LNCAP (cell line): ENCODE results near the gene IFT172.

Experiments
- TF ChIP-seq, protein P1 (sequence below): fragments of 450-650 bp; IDR thresholded peaks from 2 replicates; pipeline ENCODE4 v1.5.1; 2017; ENCODE audit warnings: mild to moderate bottlenecking

IFT172 gene

DNA sequence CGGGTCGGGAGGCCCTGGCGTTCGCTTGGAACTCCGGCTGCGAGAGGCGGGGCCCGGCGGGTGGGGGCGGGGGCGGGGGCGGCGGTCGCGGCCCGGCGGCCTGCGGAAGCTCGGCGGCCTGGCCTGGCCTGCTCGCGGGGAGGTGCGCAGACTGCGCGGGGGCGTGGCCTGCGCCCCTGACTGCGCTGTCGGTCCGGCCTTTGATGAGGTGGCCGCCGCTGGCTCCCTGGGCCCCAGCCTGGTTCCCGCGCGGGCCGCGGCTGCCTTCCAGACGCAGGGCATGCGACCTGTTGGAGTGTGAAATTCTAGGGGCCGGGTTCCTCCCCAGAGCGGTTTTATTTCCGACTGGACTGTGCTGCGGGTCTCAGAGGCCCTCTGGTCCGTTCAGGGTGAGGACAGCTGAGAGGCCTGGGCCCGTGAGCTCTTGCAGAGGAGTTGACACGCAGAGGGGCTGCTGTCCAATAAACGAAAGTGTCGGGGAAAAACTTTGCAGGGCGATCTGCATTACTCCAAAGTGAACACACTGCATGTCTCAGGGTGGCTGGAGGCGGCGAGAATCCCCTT is 60.5 kb downstream of the IFT172 start:
- TF ChIP-seq, protein P1, sequence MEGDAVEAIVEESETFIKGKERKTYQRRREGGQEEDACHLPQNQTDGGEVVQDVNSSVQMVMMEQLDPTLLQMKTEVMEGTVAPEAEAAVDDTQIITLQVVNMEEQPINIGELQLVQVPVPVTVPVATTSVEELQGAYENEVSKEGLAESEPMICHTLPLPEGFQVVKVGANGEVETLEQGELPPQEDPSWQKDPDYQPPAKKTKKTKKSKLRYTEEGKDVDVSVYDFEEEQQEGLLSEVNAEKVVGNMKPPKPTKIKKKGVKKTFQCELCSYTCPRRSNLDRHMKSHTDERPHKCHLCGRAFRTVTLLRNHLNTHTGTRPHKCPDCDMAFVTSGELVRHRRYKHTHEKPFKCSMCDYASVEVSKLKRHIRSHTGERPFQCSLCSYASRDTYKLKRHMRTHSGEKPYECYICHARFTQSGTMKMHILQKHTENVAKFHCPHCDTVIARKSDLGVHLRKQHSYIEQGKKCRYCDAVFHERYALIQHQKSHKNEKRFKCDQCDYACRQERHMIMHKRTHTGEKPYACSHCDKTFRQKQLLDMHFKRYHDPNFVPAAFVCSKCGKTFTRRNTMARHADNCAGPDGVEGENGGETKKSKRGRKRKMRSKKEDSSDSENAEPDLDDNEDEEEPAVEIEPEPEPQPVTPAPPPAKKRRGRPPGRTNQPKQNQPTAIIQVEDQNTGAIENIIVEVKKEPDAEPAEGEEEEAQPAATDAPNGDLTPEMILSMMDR, result no peak

DNA sequence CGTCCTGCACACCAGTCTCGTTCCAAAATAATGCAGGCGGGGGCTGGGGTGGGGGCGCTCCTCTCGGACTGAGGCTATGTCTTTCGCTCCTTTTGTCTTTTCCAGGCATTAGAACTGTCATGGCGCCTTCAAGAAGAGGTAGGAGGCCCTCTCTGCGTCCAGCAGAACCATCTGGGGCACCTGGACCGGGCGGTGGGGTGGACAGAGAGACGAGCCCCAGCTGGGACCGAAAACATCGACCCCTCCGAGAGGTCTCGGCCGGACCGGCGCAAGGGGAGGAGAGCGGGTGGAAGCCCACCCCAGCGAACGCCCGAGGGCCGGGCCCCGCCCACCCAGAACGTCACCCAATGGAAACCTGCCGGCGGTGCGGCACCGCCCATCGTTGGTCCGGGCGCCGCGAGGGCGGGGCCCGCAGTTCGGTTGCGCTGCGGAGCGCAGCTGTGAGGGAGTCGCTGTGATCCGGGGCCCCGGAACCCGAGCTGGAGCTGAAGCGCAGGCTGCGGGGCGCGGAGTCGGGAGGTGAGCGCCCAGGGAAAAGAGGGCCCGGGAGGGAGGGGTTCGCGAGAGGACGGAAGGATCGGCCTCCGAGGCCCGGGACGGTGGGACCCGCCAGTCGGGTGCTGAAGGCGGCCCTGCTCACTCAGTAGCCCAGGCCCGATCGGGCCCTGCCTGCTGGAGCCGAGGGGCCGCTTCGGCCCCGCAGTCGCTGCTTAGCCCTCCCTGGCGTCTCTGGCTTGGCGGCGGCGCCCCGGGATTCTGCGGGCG is 61.1 kb downstream of the IFT172 start, which contains the start of gene NRBP1:
NRBP1 (plus strand) TSS at position 419 of the 765 bp plus-strand sequence. CDS start 4,643 bp downstream, outside the sequence.
- TF ChIP-seq, protein P1, result no peak

DNA sequence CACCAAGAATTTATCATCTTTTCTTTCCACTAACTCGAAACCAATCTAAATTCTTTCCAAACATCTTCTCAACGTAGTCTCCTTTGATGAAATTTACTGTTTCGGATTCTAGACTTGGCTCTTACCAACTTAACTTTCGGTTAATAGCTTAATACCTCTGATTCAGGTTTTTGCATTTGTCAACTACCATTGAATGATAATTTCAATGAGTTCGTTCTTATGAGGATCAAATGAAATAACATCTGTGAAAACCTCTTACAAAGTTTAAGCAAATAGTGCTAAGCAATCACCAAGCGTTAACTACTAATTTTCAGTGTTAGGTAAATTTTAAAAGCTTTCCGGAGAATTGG is 61.7 kb downstream of the IFT172 start:
- TF ChIP-seq, protein P1, result no peak

DNA sequence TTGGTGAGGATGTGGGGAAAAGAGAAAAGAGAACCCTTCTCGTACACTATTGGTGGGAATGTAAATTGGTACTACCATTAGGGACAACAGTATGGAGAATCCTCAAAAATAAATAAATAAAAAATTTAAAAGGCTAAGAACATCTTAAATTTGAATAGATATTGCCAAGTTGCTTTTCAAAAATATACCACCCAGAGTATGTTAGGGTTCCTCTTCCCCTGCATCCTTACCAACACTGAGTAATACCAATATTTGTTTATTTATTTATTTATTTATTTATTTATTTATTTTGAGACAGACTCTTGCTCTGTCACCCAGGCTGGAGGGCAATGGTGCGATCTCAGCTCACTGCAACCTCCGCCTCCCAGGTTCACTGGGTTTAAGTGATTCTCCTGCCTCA is 66.6 kb downstream of the IFT172 start:
- TF ChIP-seq, protein P1, result no peak

DNA sequence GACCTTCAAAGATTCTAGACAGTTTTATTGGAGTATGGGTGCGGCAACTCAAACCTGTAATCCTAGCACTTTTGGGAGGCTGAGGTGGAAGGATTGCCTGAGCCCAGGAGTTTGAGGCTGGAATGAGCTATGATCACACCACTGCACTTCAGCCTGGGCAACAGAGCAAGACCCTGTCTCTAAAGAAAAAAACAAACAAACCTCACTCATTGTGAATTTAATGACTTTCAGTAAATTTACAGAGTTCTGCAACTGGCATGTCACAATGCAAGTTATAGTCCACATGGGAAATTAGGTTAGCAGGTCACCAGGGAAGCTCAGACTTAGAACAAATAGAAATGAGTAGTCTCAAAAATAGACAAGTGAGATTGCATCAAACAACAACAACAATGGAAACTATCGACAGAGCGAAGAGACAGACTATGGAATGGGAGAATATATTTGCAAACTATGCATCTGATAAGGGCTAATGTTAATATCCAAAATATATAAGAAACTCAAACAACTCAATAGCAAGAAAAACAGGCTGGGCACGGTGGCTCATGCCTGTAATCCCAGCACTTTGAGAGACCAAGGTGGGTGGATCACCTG is 67.8 kb downstream of the IFT172 start:
- TF ChIP-seq, protein P1, result no peak

DNA sequence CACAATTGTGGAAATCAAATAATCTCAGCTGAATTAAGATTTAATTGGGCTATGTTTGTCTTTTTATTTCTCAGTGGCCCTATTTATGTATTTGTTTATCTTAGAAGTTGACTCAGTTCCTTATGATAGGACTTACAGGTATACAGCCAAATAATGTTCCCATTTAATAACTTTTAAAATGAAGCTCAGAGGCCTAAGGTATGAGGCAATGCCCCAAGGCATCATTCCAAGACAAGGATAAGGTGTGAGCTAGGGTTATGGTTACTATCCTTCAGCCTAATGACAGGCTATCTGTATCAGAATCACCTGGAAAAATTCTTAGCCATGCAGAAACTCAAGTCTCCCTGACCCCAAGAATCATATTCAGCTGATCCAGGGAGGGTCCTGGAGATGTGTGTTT is 68.5 kb downstream of the IFT172 start:
- TF ChIP-seq, protein P1, result no peak

DNA sequence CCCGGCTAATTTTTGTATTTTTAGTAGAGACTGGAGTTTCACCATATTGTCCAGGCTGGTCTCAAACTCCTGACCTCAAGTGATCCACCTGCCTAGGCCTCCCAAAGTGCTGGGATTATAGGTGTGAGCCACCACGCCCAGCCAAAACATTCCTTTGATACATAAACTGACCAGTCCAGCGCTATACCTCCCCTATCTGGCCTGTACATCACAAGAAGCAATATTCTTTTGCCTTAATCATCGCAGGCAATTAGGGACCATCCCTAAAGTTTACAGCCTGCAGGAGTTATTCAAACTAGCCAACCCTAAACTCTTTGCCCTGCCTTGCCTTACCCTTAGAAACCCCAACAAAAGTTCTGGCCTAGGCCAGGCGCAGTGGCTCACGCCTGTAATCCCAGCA is 73.4 kb downstream of the IFT172 start:
- TF ChIP-seq, protein P1, result no peak
